ENCODE data around the gene XXYLT1. TPM values are rescaled to one million over a fixed set of nuclear protein-coding genes. Genes with fewer than 3 reads are reported as not detected.

Gene XXYLT1
- total RNA-seq, 1 experiment from 2014 or later = 10.9 TPM

DNA sequence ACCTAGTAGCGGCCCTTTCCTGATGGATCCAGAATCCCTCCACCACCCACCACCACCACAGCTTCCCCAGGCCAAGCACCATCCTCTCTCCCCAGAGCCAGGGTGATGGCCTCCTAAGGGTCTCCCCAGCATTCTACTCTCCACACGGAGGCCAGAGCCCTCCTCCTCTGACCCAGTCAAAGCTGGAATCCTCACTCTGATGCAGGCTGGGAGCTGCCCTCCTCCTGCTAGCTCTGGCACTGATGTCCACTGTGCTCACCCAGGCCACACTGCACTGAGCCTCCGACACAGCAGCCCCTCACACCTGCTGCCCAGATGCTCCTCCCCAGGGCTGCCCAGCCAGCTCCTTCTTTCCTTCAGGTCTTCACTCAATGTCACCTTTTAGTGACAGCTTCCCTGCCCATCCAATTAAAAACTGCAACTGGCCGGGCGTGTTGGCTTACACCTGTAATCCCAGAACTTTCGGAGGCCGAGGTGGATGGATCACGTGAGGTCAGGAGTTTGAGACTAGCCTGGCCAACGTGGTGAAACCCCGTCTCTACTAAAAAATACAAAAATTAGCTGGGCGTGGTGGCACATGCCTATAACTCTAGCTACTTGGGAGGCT is 21.0 kb downstream of the XXYLT1 start:
- ATAC-seq (no peak), DNase-seq (ENCODE audit: low read depth, low spot score) (no peak)
- H3K4me1 ChIP-seq (ENCODE audit: control insufficient read depth in 1 of 2, insufficient read depth in 2 of 2, low read length in 2 of 2) = peaks cover 0 to 4% of the 10 kb centered on the region in 2 experiments; a peak in 3 of 4 replicates
- H3K27ac ChIP-seq (ENCODE audit: low read depth, low read length) = no peak overlapping the region
- ChIA-PET POLR2A (no interaction called here), RAD21 (ENCODE audit: low non-redundant PET in 1 of 2, low total read pairs in 2 of 2, uncharacterized antibody in 2 of 2, unreplicated experiment in 2 of 2) (no interaction called here), CTCF (interaction anchor here (1.1 kb wide), 1 partner anchor 21 kb away, joined by 4 read pairs; the partner anchor contains the start of gene XXYLT1)
- intact Hi-C loops (cut with micrococcal nuclease) = no loop called here
- H4K20me1 ChIP-seq (ENCODE audit: insufficient read depth) = no peaks in the 10 kb centered on the region
- H3K27me3 ChIP-seq (ENCODE audit: insufficient read depth, low read length) = no peaks in the 10 kb centered on the region
- H3K9ac ChIP-seq (ENCODE audit: low read length) = no peak overlapping the region
- no peaks in the 10 kb centered on the region for H3K79me2 ChIP-seq (ENCODE audit: insufficient read depth, low read length)
- H3K4me2 ChIP-seq (ENCODE audit: low read length) = no peak overlapping the region
- TF ChIP-seq, protein P1, sequence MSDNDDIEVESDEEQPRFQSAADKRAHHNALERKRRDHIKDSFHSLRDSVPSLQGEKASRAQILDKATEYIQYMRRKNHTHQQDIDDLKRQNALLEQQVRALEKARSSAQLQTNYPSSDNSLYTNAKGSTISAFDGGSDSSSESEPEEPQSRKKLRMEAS (IDR thresholded peaks at IDR 0.05) = no peak
- TF ChIP-seq TCF7L2 (IDR thresholded peaks at IDR 0.05; ENCODE audit: borderline replicate concordance, extremely low read depth, insufficient read depth, insufficient read length) (no peak), ZFX (IDR thresholded peaks at IDR 0.05) (no peak), SIN3A (IDR thresholded peaks at IDR 0.05; ENCODE audit: low read depth) (no peak), POLR2AphosphoS5 (IDR thresholded peaks at IDR 0.05; ENCODE audit: low read depth, low read length) (no peak), YY1 (IDR thresholded peaks at IDR 0.05; ENCODE audit: extremely low read depth, insufficient replicate concordance, low read depth, low read length) (no peak), EZH2 (IDR thresholded peaks at IDR 0.05) (no peak), SP1 (IDR thresholded peaks at IDR 0.05; ENCODE audit: low read depth) (no peak), EZH2phosphoT487 (IDR thresholded peaks at IDR 0.05; ENCODE audit: borderline replicate concordance) (no peak), JUND (IDR thresholded peaks at IDR 0.05) (no peak), ELF1 (IDR thresholded peaks at IDR 0.05; ENCODE audit: borderline replicate concordance, low read depth) (no peak), CBX3 (IDR thresholded peaks at IDR 0.05; ENCODE audit: low read depth) (no peak), CEBPB (IDR thresholded peaks at IDR 0.05; ENCODE audit: low read depth) (no peak), POLR2A (IDR thresholded peaks at IDR 0.05; ENCODE audit: borderline replicate concordance, extremely low read depth, insufficient read depth, insufficient read length) (no peak), FOSL1 (IDR thresholded peaks at IDR 0.05; ENCODE audit: low read depth) (no peak), RAD21 (IDR thresholded peaks at IDR 0.05; ENCODE audit: low read depth) (no peak), EGR1 (IDR thresholded peaks at IDR 0.05; ENCODE audit: low read depth) (no peak)
- TF ChIP-seq, protein P2, sequence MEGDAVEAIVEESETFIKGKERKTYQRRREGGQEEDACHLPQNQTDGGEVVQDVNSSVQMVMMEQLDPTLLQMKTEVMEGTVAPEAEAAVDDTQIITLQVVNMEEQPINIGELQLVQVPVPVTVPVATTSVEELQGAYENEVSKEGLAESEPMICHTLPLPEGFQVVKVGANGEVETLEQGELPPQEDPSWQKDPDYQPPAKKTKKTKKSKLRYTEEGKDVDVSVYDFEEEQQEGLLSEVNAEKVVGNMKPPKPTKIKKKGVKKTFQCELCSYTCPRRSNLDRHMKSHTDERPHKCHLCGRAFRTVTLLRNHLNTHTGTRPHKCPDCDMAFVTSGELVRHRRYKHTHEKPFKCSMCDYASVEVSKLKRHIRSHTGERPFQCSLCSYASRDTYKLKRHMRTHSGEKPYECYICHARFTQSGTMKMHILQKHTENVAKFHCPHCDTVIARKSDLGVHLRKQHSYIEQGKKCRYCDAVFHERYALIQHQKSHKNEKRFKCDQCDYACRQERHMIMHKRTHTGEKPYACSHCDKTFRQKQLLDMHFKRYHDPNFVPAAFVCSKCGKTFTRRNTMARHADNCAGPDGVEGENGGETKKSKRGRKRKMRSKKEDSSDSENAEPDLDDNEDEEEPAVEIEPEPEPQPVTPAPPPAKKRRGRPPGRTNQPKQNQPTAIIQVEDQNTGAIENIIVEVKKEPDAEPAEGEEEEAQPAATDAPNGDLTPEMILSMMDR (IDR thresholded peaks at IDR 0.05 in 2 of 3, conservative IDR thresholded peaks at IDR 0.05 in 1 of 3; ENCODE audit: borderline replicate concordance in 1 of 3, insufficient read depth in 1 of 3, low read depth in 2 of 3, low read length in 2 of 3) = no peak
- TF ChIP-seq, protein P3, sequence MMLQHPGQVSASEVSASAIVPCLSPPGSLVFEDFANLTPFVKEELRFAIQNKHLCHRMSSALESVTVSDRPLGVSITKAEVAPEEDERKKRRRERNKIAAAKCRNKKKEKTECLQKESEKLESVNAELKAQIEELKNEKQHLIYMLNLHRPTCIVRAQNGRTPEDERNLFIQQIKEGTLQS (IDR thresholded peaks at IDR 0.05) = no peak
- TF ChIP-seq, protein P4, sequence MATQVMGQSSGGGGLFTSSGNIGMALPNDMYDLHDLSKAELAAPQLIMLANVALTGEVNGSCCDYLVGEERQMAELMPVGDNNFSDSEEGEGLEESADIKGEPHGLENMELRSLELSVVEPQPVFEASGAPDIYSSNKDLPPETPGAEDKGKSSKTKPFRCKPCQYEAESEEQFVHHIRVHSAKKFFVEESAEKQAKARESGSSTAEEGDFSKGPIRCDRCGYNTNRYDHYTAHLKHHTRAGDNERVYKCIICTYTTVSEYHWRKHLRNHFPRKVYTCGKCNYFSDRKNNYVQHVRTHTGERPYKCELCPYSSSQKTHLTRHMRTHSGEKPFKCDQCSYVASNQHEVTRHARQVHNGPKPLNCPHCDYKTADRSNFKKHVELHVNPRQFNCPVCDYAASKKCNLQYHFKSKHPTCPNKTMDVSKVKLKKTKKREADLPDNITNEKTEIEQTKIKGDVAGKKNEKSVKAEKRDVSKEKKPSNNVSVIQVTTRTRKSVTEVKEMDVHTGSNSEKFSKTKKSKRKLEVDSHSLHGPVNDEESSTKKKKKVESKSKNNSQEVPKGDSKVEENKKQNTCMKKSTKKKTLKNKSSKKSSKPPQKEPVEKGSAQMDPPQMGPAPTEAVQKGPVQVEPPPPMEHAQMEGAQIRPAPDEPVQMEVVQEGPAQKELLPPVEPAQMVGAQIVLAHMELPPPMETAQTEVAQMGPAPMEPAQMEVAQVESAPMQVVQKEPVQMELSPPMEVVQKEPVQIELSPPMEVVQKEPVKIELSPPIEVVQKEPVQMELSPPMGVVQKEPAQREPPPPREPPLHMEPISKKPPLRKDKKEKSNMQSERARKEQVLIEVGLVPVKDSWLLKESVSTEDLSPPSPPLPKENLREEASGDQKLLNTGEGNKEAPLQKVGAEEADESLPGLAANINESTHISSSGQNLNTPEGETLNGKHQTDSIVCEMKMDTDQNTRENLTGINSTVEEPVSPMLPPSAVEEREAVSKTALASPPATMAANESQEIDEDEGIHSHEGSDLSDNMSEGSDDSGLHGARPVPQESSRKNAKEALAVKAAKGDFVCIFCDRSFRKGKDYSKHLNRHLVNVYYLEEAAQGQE (IDR thresholded peaks at IDR 0.05; ENCODE audit: low read depth) = no peak
- no peaks in the 10 kb centered on the region for H3K9me2 ChIP-seq (ENCODE audit: insufficient read depth)
- no TSS peak for BruUV-seq (replicated peaks)
- H3K36me3 ChIP-seq (ENCODE audit: control insufficient read depth in 1 of 2, insufficient read depth in 2 of 2, low read length in 2 of 2) = no peaks in the 10 kb centered on the region
- H3K9me3 ChIP-seq (ENCODE audit: control insufficient read depth in 1 of 2, insufficient read depth in 1 of 2, low read depth in 1 of 2, low read length in 2 of 2) = no peaks in the 10 kb centered on the region
- no peak overlapping the region for H2AFZ ChIP-seq (ENCODE audit: low read depth, low read length, poor library complexity, severe bottlenecking)
- H3K4me3 ChIP-seq (replicated peaks in 1 of 2; ENCODE audit: low read depth in 1 of 2, low read length in 2 of 2) = no peak overlapping the region

Measured in HCT116 (cell line).